Stomach (tissue), 9 donors: ENCODE data around the gene JPH3. TPM values are rescaled to one million over a fixed set of nuclear protein-coding genes. Genes with fewer than 3 reads are reported as not detected.

Source experiments
- DNase-seq, 2 donors: peaks; one replicate each; pipeline versions ENCODE4 v3.0.0 to v3.0.0-alpha.2; 2013 to 2019
- H3K27ac ChIP-seq, 5 donors: fragments of 200-600 bp in 4 of 5; sonication (generic) in 4 of 5; one replicate each; pipeline ENCODE4 v1.5.1; 2013 to 2019; ENCODE audit warnings: mild to moderate bottlenecking in 1 of 5, moderate library complexity in 1 of 5
- H3K27me3 ChIP-seq, 3 donors: fragments of 200-600 bp; sonication (generic); one replicate each; pipeline ENCODE4 v1.5.1; 2017 to 2019; ENCODE audit warnings: mixed run types in 1 of 3
- H3K36me3 ChIP-seq, 4 donors: fragments of 200-600 bp; sonication (generic); 1 replicate in 3 of 4; 2 replicates in 1 of 4; pipeline ENCODE4 v1.5.1; 2016 to 2019
- H3K4me1 ChIP-seq, 4 donors: fragments of 200-600 bp; sonication (generic); one replicate each; pipeline ENCODE4 v1.5.1; 2016 to 2019
- H3K4me3 ChIP-seq, 4 donors: fragments of 200-600 bp; sonication (generic) in 3 of 4; one replicate each; pipeline ENCODE4 v1.5.1; 2016 to 2019; ENCODE audit warnings: mild to moderate bottlenecking in 1 of 4
- H3K9me3 ChIP-seq, 4 donors: fragments of 200-600 bp; sonication (generic); one replicate each; pipeline ENCODE4 v1.5.1; 2016 to 2019
- CTCF ChIP-seq, 7 experiments: fragments of 450-650 bp in 4 of 7; fragments of 200-600 bp in 3 of 7; sonication (generic) in 3 of 7; IDR thresholded peaks; one replicate each; pipeline ENCODE4 v1.5.1; 2016 to 2019; ENCODE audit warnings: antibody characterized with exemption in 7 of 7, control low read depth in 2 of 7, mild to moderate bottlenecking in 1 of 7
- EP300 ChIP-seq: sonication (generic); formaldehyde crosslinking; IDR thresholded peaks from one replicate; pipeline ENCODE4 v1.6.1; 2017; ENCODE audit warnings: antibody characterized with exemption
- POLR2A ChIP-seq, 4 donors: fragments of 450-650 bp; IDR thresholded peaks; one replicate each; pipeline ENCODE4 v1.6.1; 2016; ENCODE audit warnings: antibody characterized with exemption in 4 of 4, control low read depth in 2 of 4, mild to moderate bottlenecking in 1 of 4, moderate library complexity in 1 of 4
- POLR2AphosphoS5 ChIP-seq, 3 donors: sonication (generic); formaldehyde crosslinking; IDR thresholded peaks; one replicate each; pipeline ENCODE4 v1.6.1; 2016; ENCODE audit warnings: antibody characterized with exemption in 3 of 3
- WGBS, 5 donors: extraction: QIAGEN DNeasy Blood & Tissue Kit in 3 of 5; methylation state at CpG; one replicate each; pipeline versions ENCODE4 v1.1.5 to v1.1.7; 2013 to 2018; 5-methylcytosine and 5-hydroxymethylcytosine counted together
- intact Hi-C: fragments of 100-400 bp; cut with DNase I; formaldehyde crosslinking; loops from one replicate; pipeline ENCODE4 v1.15.1; 2023; ENCODE audit warnings: low total_unique reads
- polyA plus RNA-seq, 3 donors: library from polyadenylated mRNA; stranded (reverse); fragments of 200-250 nt; gene quantifications; one replicate each; pipeline ENCODE4 v1.2.3, GENCODE V29; 2013
- total RNA-seq, 5 donors: library from RNA; depleted of rRNA; stranded (reverse); fragments of >200 nt; gene quantifications; one replicate each; pipeline versions ENCODE4 v1.1.0 to v1.2.3, GENCODE V29; 2014 to 2016
- donor health status: healthy with polysubstance abuse.
- donor health status: Bipolar disorder and iron deficiency.
- donor health status: healthy.

JPH3 gene
- total and polyA plus RNA-seq, 8 donors, result 0.31 to 1.3 (median 0.66) TPM; not detected in 2

GRCh38 chr16:87555647-87556046 lies 46.7 kb upstream of the JPH3 start:
- no peaks in the 10 kb centered on the region for H3K9me3 ChIP-seq
- peak overlapping the region in 1 of 5 donors; percentile 78 for H3K27ac ChIP-seq
- peaks cover 0 to 4% (median 0%) of the 10 kb centered on the region in 3 donors for H3K27me3 ChIP-seq
- no peak for DNase-seq
- 82 to 88% (median 82%) methylated on average over 17 of the region's 17 CpGs for WGBS, 5 donors
- H3K4me1 ChIP-seq, result peaks cover 0 to 17% (median 2%) of the 10 kb centered on the region in 4 donors
- intact Hi-C loops, result no loop called here
- TF ChIP-seq CTCF (IDR thresholded peaks at IDR 0.05), result no peak
- no peak for TF ChIP-seq EP300
- TF ChIP-seq POLR2A (IDR thresholded peaks at IDR 0.05), result no peak
- TF ChIP-seq POLR2AphosphoS5 (IDR thresholded peaks at IDR 0.05), result no peak
- H3K36me3 ChIP-seq, result no peaks in the 10 kb centered on the region
- H3K4me3 ChIP-seq, result no peak overlapping the region

- Histone ChIP-seq H3K9me3 (no peaks in the 10 kb centered on the region), H3K27me3 (peaks cover 0 to 4% (median 0%) of the 10 kb centered on the region in 3 donors), H3K4me3 (no peak overlapping the region), H3K27ac (peak overlapping the region; percentile 56 to 78 (median 61)), H3K36me3 (no peaks in the 10 kb centered on the region), H3K4me1 (peaks cover 0 to 16% (median 1%) of the 10 kb centered on the region in 4 donors)
- DNase-seq, result peak in 1 of 2 donors; percentile 74
- intact Hi-C loops, result no loop called here
- peak in 2 of 3 donors; percentile 14 to 39 for TF ChIP-seq POLR2AphosphoS5 (IDR thresholded peaks at IDR 0.05)
- TF ChIP-seq EP300, result no peak
- whole genome bisulfite sequencing, 5 donors, result 31 to 48% (median 43%) methylated on average over 2 to 7 of the region's 7 CpGs
These were observed 45.3 kb upstream of the JPH3 start for GRCh38 chr16:87556941-87557459.

- Histone ChIP-seq H3K36me3 (no peaks in the 10 kb centered on the region), H3K4me3 (no peak overlapping the region), H3K4me1 (peaks cover 0 to 16% (median 1%) of the 10 kb centered on the region in 4 donors), H3K9me3 (no peaks in the 10 kb centered on the region), H3K27me3 (peaks cover 0 to 4% (median 0%) of the 10 kb centered on the region in 3 donors), H3K27ac (no peak overlapping the region)
- intact Hi-C loops, result no loop called here
- DNase-seq, result no peak
- WGBS, 5 donors, result 83 to 88% (median 85%) methylated on average over 3 of the region's 3 CpGs
- no peak for TF ChIP-seq CTCF (IDR thresholded peaks at IDR 0.05)
- TF ChIP-seq POLR2AphosphoS5 (IDR thresholded peaks at IDR 0.05), result no peak
- TF ChIP-seq POLR2A (IDR thresholded peaks at IDR 0.05), result no peak
- TF ChIP-seq EP300, result no peak
These were observed 43.6 kb upstream of the JPH3 start for GRCh38 chr16:87558682-87559081.

- H3K4me1 ChIP-seq, result peaks cover 0 to 16% (median 1%) of the 10 kb centered on the region in 4 donors
- intact Hi-C loops, result no loop called here
- H3K36me3 ChIP-seq, result no peaks in the 10 kb centered on the region
- no peak for TF ChIP-seq CTCF (IDR thresholded peaks at IDR 0.05)
- TF ChIP-seq EP300, result no peak
- no peak for TF ChIP-seq POLR2A (IDR thresholded peaks at IDR 0.05)
- TF ChIP-seq POLR2AphosphoS5 (IDR thresholded peaks at IDR 0.05), result no peak
- peak in 1 of 2 donors; percentile 58 for DNase-seq
- no peaks in the 10 kb centered on the region for H3K9me3 ChIP-seq
- WGBS, 5 donors, result 73 to 81% (median 78%) methylated on average over 17 of the region's 17 CpGs
- H3K4me3 ChIP-seq, result no peak overlapping the region
- peaks cover 0 to 4% (median 0%) of the 10 kb centered on the region in 3 donors for H3K27me3 ChIP-seq
- no peak overlapping the region for H3K27ac ChIP-seq
These were observed 42.4 kb upstream of the JPH3 start for GRCh38 chr16:87559945-87560344.
